Mammary epithelial cell (primary cell): Measurements from ENCODE around the gene CALHM6.

ENCODE experiments used
- CTCF ChIP-seq, 2 donors: IDR thresholded peaks in 1 of 2; conservative IDR thresholded peaks in 1 of 2; 2 replicates each; pipeline ENCODE4 v1.5.1; 2011 to 2012; ENCODE audit warnings: inconsistent platforms in 2 of 2, low read length in 2 of 2, mild to moderate bottlenecking in 2 of 2, control low read depth in 1 of 2, low read depth in 1 of 2; ENCODE audit not compliant: insufficient read depth in 1 of 2; ENCODE audit errors: extremely low read depth in 1 of 2
- EZH2 ChIP-seq: IDR thresholded peaks from 2 replicates; pipeline ENCODE4 v1.6.1; 2012; ENCODE audit warnings: low read length, inconsistent platforms, borderline replicate concordance

- TF ChIP-seq CTCF (conservative IDR thresholded peaks at IDR 0.05 in 1 of 2, IDR thresholded peaks at IDR 0.05 in 1 of 2; ENCODE audit: extremely low read depth in 1 of 2, insufficient read depth in 1 of 2, low read depth in 1 of 2, low read length in 2 of 2): no peak
- no peak for TF ChIP-seq EZH2
Observed at GRCh38 chr6:116429111-116429510, 32.1 kb upstream of the CALHM6 start.
